HUES48 (cell line): ENCODE results near the gene AMZ1.
"Not testable (repeated sequence)": the region's sequence is repeated elsewhere in the genome, so short reads cannot be mapped to it uniquely, and the experiment has no call there.

Source experiments
- H3K27ac ChIP-seq: one replicate; pipeline ENCODE4 v1.7.0; 2013; ENCODE audit warnings: low read depth, low read length, inconsistent platforms
- H3K27me3 ChIP-seq: 2 replicates; pipeline ENCODE4 v1.6.1; 2013; ENCODE audit warnings: mild to moderate bottlenecking, low read length; ENCODE audit not compliant: control insufficient read depth, insufficient read depth
- H3K36me3 ChIP-seq: 2 replicates; pipeline ENCODE4 v1.6.1; 2013; ENCODE audit warnings: low read length; ENCODE audit not compliant: control insufficient read depth, insufficient read depth
- H3K4me1 ChIP-seq: 2 replicates; pipeline ENCODE4 v1.6.1; 2013; ENCODE audit warnings: mild to moderate bottlenecking, low read length; ENCODE audit not compliant: control insufficient read depth, insufficient read depth
- H3K4me3 ChIP-seq: 2 replicates; pipeline ENCODE4 v1.5.1; 2013; ENCODE audit warnings: mild to moderate bottlenecking, low read depth, low read length
- H3K9ac ChIP-seq: 2 replicates; pipeline ENCODE4 v1.6.1; 2013; ENCODE audit warnings: mild to moderate bottlenecking, low read depth, low read length, moderate library complexity
- H3K9me3 ChIP-seq: 2 replicates; pipeline ENCODE4 v1.6.1; 2013; ENCODE audit warnings: low read length; ENCODE audit not compliant: control insufficient read depth, insufficient read depth

The AMZ1 gene

DNA sequence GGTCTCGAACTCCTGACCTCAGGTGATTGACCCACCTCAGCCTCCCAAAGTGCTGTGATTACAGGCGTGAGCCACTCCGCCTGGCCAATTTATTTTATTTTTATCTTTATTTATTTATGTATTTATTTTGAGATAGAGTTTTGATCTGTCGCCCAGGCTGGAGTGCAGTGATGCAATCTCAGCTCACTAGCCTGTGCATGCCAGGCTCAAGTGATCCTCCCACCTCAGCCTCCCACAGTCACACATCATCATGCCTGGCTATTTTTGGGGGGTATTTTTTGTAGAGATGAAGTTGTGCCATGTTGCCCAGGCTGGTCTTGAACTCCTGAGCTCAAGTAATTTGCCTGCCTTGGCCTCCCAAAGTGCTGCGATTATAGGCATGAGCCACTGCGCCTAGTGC lies 14.8 kb upstream of the AMZ1 start:
- not testable (repeated sequence) for H3K27ac ChIP-seq, H3K9ac ChIP-seq, H3K36me3 ChIP-seq, H3K4me1 ChIP-seq, H3K27me3 ChIP-seq, H3K4me3 ChIP-seq, H3K9me3 ChIP-seq

DNA sequence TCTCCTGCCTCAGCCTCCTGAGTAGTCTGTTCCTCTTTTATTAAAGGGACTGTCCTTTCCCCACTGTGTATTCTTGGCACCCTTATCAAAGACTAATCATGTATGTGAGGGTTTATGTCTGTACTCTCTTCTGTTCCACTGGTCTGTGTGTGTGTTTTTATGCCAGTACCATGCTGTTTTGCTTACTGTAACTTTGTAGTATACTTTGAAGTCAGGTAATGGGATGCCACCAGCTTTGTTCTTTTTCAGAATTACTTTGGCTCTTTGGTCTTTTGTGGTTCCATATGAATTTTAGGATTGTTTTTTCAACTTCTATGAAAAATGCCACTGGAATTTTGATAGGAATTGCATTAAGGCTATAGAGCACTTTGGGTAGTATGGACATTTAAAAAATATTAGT lies 14.1 kb upstream of the AMZ1 start:
- no peaks in the 10 kb centered on the region for H3K9me3 ChIP-seq
- H3K9ac ChIP-seq, result no peak overlapping the region
- H3K36me3 ChIP-seq, result no peaks in the 10 kb centered on the region
- no peak overlapping the region for H3K27ac ChIP-seq
- H3K27me3 ChIP-seq, result no peaks in the 10 kb centered on the region
- no peaks in the 10 kb centered on the region for H3K4me1 ChIP-seq
- H3K4me3 ChIP-seq, result no peak overlapping the region

DNA sequence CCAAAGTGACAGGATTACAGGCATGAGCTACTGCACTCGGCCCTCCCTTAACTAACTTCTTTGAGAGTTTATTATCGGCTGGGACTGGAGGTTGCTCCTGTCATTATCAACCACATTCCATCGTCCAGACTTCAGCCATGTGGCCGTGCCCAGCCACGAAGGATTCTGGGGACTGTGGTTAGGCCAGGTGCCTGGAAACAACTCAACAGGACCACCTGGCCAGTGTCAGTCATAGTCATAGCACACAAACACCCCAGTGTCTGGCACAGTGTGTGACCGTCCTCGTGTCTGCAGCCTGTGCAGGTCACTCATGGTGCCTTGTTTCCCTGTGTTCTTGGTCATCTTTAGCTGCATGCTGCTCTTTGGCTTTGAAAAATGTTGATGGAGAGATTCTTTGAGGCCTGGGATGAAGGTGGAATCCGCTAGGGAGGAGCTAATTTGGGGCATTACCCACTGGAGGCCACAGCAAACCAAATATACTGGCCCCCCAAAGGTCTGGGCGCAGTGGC lies 12.7 kb upstream of the AMZ1 start:
- Histone ChIP-seq H3K4me1 (no peaks in the 10 kb centered on the region), H3K27me3 (no peaks in the 10 kb centered on the region), H3K36me3 (no peaks in the 10 kb centered on the region), H3K9me3 (no peaks in the 10 kb centered on the region), H3K4me3 (no peak overlapping the region), H3K27ac (no peak overlapping the region), H3K9ac (no peak overlapping the region)

DNA sequence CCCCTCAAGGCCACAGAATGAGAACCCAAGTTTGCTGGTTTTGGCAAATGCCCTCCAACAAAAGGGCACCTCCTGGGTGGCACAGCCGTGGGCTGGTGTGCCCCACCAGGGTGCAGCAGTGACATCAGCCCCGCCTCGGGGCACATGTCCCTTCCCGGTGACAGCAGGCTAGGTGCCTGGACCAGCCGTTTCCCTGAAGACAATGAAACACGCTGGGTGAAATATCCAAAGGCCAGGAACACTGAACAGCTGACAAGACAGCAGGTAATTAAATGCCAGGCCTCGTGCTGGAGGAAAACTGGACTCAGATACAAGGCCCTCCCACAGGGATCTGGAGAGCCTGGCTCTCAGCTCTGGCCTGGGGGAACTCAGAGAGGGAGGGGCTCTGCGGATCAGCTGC lies 11.4 kb upstream of the AMZ1 start:
- H3K27ac ChIP-seq, result not testable (repeated sequence)

DNA sequence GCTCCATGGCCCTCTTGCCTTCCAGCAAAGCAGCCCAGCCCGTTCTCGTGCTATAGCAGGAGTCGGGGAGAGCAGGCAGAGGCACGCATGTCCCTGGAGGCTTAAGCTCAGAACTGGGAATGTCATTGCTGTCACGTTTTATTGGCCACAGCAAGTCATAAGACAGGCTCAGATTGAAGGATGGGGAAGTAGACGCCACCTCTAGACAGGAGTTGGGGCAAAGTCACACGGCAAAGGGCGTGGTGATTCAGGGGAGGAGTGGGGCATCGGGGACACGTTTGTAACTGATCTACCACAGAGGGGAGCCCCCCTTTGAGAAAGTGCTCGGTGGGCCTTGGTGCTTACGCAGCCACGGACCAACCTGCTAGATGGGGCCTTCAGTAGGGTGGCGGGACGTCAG lies 9.5 kb upstream of the AMZ1 start:
- not testable (repeated sequence) for H3K27me3 ChIP-seq, H3K9ac ChIP-seq, H3K9me3 ChIP-seq, H3K36me3 ChIP-seq, H3K4me3 ChIP-seq, H3K27ac ChIP-seq, H3K4me1 ChIP-seq

More for the DNA sequence above, 11.4 kb upstream of the AMZ1 start:
- not testable (repeated sequence) for H3K9me3 ChIP-seq, H3K27me3 ChIP-seq, H3K4me1 ChIP-seq, H3K9ac ChIP-seq, H3K4me3 ChIP-seq, H3K36me3 ChIP-seq

DNA sequence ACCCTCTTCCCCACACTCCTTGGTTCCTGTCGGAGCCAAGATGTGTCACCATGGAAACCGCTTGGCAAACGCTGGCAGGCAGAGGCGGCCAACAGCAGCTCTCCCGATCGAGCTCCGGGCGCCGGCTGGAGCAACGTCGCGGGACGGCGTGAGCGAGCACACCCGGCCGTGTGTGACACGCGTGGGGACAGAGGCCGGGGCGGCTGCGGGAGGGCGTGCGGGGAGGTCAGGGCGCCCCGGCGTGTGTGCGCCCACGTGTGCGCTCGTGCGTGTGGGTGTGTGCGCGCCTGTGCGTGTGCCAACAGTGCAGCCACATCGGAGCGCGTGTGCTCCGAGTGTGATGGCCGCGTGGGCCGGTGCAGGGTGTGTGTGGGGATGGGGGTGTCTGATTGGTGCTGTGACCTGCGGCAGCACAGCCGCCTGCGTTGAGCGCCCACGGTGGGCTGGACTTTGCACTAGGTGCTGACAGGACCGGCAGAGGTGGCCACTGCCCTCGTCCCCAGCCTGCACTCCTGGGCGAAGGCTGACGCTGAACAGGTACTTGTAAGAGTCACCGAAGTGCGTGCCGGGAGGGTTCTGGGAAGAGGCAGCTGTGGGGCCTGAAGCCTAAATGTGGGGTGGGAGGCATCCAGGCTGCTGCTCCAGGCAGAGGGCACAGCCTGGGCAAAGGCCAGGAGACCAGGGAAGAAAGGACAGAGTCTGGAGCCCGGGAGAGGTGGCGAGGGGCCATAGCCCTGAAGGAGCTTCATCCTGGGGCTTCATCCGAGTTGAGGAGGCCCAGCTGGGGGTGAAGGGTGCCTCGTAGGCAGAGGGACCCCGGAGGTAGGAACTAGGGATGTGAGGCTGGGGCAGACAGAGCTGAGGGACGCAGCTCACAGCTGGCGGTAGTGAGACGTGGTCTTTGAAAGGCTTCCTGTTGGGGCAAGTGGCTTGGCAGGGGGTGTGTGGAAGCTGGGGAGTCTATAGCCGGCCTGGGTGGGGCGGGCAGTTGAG lies 8.6 kb upstream of the AMZ1 start:
- not testable (repeated sequence) for H3K27ac ChIP-seq, H3K9me3 ChIP-seq, H3K36me3 ChIP-seq, H3K9ac ChIP-seq, H3K27me3 ChIP-seq, H3K4me3 ChIP-seq, H3K4me1 ChIP-seq

DNA sequence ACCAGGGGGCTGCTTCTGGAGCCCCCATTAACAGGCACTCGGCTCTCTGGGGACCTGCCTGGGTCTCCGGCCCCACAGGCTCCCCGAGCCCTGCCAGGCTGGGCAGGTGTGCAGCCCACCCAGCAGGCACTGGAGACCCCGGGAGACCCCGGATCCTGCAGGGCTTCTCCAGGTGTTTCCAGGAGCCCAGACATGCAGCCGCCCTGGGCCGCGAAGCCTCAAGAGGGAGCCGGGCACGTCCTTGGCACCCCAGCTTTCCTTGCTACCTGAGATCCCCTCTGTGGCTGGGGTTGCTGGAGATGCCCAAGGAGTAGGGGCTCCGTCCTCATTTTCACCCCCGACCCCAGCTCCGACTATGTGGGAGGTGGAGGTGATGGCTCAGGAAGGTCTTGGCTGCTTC lies 7.7 kb upstream of the AMZ1 start:
- Histone ChIP-seq H3K36me3 (no peaks in the 10 kb centered on the region), H3K9me3 (no peaks in the 10 kb centered on the region), H3K27me3 (no peaks in the 10 kb centered on the region), H3K4me1 (no peaks in the 10 kb centered on the region), H3K9ac (no peak overlapping the region), H3K27ac (no peak overlapping the region), H3K4me3 (no peak overlapping the region)

DNA sequence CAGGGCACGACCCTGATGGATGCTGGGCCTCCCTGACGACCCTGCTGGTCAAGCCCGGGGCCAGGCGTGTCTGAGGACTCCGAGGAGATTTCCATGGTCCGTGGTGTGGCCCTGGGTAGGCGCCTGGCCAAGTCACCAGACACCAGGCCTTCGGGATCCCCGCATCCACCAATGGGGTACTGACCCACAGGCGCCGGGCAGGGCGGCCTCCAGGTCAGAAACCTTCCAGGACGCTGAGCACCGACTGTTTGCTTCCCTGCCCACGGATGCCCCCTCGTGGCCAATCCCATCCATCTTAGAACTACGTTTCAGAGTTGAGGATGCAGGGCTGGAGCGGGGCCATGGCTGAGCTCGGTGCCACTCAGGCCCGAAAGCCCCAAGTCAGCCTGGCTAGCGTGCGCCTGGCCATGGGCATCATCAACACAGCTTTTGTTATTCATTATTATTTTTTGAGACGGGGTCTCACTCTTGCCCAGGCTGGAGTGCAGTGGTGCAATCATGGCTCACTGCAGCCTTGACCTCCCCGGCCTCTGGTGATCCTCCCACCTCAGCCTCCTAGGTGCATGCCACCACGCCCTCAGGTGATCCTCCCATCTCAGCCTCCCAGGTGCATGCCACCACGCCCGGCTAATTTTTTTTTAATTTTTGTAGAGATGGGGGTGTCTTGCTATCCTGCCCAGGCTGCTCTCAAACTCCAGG lies 7.1 kb upstream of the AMZ1 start:
- H3K4me3 ChIP-seq, result no peak overlapping the region
- H3K27me3 ChIP-seq, result no peaks in the 10 kb centered on the region
- no peak overlapping the region for H3K27ac ChIP-seq
- H3K36me3 ChIP-seq, result no peaks in the 10 kb centered on the region
- H3K9ac ChIP-seq, result no peak overlapping the region
- H3K9me3 ChIP-seq, result no peaks in the 10 kb centered on the region
- H3K4me1 ChIP-seq, result no peaks in the 10 kb centered on the region

DNA sequence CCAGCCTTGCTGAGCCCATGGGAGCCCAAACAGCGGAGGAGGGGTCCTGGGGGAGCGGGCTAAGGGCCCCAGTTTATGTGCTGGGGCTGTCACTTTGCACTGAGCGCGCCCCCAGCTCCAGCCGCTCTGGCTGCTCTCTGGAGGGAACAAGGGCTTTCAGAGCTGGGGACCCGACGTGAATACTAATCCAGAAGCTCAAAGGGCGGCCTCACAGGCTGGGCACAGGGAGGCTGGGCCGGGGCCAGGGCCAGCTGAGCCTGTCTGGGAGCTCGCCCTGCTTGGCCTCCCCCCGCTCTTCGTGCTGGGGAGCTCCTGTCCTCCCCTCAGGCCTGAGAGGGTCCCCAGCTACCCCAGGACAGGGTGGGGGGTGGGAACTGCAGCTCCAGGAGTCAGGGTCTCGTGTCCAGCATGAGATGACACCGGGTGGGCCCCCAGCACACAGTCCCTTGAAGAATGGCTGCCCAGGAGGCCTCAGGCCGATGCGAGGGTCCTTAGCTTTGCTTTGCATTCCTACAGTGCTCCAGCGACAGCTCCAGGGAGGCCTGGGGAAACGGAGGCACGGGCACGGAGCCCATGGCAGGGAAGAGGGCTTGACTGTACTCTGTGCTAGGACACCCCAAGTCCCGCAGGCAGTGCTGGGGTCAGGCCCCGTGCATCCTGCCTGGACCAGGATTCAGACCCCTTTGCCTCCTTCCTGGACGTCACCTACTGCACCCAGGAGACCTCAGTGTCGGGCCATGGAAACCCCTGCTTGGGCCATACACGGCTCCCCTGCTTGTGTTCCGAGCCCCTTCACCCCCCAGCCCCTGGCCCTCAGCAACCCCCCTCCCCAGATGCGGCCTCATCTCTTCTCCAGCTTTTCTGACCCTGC lies 5.8 kb upstream of the AMZ1 start:
- Histone ChIP-seq H3K9ac (no peak overlapping the region), H3K9me3 (no peaks in the 10 kb centered on the region), H3K4me1 (no peaks in the 10 kb centered on the region), H3K27ac (no peak overlapping the region), H3K36me3 (no peaks in the 10 kb centered on the region), H3K4me3 (no peak overlapping the region), H3K27me3 (peaks cover 3% of the 10 kb centered on the region)

DNA sequence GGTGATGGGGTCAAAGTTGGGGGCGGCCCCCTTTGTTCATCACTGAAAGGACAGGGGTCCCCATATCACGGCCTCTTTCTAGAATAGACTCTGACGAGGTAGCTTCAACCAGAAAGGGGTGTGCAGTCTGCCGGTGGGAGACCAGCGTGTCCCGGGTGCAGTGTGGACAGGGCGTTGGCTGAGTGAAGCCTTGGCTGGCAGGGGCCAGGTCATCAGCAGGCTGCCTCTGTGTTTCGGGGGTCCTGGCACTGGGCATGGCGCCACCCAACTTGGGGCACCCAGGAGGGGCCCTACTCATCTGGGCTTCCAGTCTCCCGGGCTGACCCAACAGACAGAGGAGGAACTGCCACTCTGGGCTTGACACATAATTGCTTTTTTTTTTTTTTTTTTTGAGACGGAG lies 3.5 kb upstream of the AMZ1 start:
- H3K9me3 ChIP-seq, result no peaks in the 10 kb centered on the region
- H3K36me3 ChIP-seq, result no peaks in the 10 kb centered on the region
- no peaks in the 10 kb centered on the region for H3K4me1 ChIP-seq
- no peak overlapping the region for H3K4me3 ChIP-seq
- H3K27me3 ChIP-seq, result peaks cover 26% of the 10 kb centered on the region
- H3K9ac ChIP-seq, result no peak overlapping the region
- no peak overlapping the region for H3K27ac ChIP-seq
